CD4-positive, alpha-beta T cell treated with Interferon gamma for 1 hour (primary cell): ENCODE measurements around the gene RAB4A.

Experiments used
- DNase-seq: peaks from one replicate; pipeline ENCODE4 v3.0.0-alpha.2; 2020

RAB4A gene

GRCh38 chr1:229341774-229342655, 71.1 kb downstream of the RAB4A start:
- DNase-seq: peak; percentile 83

GRCh38 chr1:229342656-229343569, 72.0 kb downstream of the RAB4A start, which contains the start of gene CCSAP:
Gene CCSAP, minus strand, starts transcription at chr1:229343047. Its CDS starts 582 bp downstream, at chr1:229342465.
- DNase-seq: peak; percentile 50

- DNase-seq: no peak
Observed at GRCh38 chr1:229344139-229344538, 73.2 kb downstream of the RAB4A start.

- DNase-seq: no peak
Observed at GRCh38 chr1:229344937-229345684, 74.2 kb downstream of the RAB4A start.

- DNase-seq: no peak
Observed at GRCh38 chr1:229347528-229347927, 76.6 kb downstream of the RAB4A start.

- no peak for DNase-seq
Observed at GRCh38 chr1:229349463-229350385, 78.8 kb downstream of the RAB4A start.

GRCh38 chr1:229352975-229353374, 82.1 kb downstream of the RAB4A start:
- no peak for DNase-seq

- DNase-seq: no peak
Observed at GRCh38 chr1:229354226-229354625, 83.3 kb downstream of the RAB4A start.
